ENCODE results near the gene PARD3.

The PARD3 gene

GRCh38 chr10:34643620-34644019 lies 171.5 kb downstream of the PARD3 start:
- no peak for DNase-seq

- no peak for DNase-seq
Observed at GRCh38 chr10:34641913-34642558, 173.1 kb downstream of the PARD3 start.

GRCh38 chr10:34641147-34641912 lies 173.8 kb downstream of the PARD3 start:
- no peak for DNase-seq

DNA sequence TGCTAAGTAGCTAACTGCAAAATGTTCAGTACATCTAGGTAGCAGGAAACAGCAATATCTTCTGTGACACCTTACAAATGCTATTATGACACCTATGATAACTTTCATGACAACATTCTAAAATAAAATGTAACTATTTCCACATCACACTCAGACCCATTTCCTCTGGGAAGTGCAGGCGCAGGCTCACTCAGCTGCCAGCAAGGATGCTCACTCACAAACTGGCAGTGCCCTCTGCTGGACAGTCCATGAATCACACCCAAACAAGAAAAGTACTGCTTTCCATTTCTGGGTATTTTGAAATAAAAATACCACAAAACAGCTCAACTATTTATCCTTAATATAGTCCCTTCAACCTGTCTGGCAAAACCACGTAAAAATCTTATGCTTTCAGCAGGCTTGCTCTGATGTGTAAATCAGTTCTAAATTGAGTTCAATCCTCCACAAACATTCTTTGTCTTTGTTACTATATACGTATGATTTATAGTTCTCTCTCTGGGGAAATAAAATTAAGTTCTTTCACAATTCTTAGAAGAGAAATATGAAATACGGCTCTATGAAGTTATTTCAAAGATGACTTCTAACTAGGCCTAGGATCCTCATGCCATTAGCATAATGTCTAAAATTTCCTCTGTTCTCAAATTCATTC lies 176.6 kb downstream of the PARD3 start:
- peak; percentile 39 for DNase-seq

- peak; percentile 31 for DNase-seq
Observed at GRCh38 chr10:34637418-34637911, 177.6 kb downstream of the PARD3 start.

DNA sequence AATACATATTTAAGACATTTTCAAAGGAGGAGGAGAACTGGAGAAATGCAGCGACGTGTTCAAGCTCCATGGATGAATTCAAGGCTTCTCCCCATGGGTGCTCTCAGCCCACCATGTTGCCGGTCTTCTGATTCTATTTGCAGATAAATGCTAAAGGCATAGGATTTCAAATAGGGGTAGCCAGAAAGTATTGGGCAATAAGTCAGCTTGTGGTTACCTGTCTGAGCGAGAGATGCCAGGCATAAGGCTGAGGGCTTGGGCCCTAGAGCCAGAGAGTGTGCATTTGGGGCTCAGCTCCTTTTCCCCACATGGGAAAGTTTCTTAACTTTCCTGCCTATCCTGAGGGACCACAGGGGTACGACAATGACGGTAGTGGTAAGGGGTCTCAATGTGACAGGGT lies 180.0 kb downstream of the PARD3 start:
- DNase-seq = no peak

GRCh38 chr10:34633374-34633773 lies 181.7 kb downstream of the PARD3 start:
- no peak for DNase-seq

GRCh38 chr10:34629084-34629483 lies 186.0 kb downstream of the PARD3 start:
- DNase-seq = no peak

- no peak for DNase-seq
Observed at GRCh38 chr10:34628174-34628796, 186.8 kb downstream of the PARD3 start.

GRCh38 chr10:34627741-34628140 lies 187.4 kb downstream of the PARD3 start:
- no peak for DNase-seq

DNA sequence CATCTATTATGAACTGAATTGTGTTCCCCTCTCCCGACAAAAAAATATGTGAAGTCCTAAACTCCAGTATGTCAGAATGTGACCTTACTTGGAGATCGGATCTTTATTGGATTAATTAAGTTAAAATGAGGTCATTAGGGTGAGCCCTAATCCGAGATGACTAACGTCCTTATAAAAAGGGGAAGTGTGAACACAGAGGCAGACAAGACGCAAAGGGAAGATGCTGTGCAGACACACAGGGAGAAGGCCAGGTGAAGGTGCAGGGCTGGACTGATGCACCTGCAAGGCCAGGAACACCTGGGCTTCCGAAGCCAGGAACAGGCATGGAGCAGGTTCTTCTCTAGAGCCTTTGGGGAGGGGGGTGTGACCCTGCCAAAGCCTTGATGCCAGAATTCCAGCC lies 187.8 kb downstream of the PARD3 start:
- no peak for DNase-seq

- DNase-seq = no peak
Observed at GRCh38 chr10:34626158-34626880, 188.8 kb downstream of the PARD3 start.

DNA sequence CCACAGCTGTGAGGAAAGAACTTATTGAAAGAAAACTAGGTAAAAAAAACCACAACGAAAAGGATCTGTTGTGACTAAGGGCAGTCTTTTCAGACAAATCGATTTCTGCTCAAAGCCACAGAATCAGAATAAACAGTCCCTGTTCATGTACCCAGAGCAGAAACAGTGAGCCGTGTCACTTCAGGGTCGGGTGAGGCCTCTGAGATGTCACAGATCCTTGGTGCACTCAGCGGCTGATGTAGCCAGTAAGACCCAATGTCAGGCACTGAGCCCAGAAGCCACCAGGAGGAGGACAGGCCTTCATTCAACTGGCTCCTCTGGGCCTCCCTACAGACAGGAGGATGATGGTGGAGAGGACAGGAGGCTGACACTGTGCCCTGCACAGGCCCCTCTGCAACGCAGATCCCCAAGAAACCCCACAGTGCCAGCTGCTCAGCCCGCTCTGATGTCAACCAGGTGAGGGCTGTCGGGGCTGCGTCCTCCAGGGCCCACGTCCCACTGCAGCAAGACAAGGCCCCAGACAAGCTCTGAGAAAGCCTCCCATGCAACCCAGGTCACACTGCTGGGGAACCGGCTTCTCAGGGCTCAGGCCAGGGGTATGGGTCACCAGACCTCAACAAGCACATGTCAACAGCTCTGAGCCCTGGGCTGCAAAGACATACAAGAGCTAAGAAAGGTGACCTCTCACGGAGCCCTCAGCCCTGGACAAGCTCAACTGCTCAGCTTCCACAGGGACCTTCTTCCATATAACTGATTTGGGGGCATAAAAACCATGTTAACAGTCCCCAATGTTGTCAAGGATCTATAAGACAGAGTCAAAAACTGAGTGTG lies 190.6 kb downstream of the PARD3 start:
- DNase-seq = no peak

DNA sequence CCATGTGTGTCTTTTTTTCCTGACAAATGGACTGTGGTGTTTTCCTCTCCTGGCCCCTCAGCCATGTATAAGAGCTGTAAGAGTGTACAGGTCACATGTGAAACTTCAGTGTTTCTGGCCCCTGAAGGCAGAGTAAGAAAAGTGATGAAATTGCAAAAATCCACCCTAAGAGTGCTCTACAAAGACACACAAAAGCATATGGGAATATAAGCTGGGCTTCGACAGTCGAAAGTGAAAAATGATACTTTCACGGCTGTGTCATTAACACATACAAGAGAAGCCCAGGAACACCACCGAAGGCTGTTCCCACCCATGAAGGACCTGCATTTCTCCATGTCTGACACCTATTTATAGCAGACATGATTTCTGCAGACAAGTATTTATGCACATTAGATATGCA lies 192.2 kb downstream of the PARD3 start:
- DNase-seq = no peak

DNA sequence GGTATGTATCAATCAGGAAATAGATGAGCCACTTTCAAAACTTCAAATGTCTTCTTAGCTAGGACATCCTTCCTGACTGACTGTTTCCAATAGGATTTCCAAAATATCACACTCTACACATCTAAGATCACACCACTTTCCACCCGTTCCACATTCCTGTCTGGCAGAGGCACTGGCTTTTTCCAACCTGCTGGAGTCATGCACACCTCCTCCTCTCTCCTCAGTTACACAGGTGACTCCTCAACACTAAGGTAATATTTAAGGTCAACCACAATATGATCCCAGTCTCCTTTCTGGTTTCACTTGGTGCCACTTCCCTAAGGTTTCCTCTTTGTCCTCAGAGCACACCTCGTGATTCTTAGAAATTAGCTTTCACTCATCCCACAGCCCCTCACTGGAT lies 196.5 kb downstream of the PARD3 start:
- no peak for DNase-seq

DNA sequence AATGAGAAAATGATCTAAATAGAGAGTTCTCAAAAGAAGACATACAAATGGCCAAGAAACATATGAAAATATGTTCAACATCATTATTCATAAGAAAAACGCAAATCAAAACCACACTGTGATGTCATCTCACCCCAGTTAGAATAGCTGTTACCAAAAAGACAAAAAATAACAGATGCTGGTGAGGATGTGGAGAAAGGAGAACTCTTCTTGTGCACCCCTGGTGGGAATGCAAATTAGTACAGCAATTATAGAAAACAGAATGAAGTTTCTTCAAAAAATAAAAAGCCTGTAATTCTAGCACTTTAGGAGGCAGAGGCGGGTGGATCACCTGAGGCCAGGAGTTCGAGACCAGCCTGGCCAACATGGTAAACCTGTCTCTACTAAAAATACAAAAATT lies 199.3 kb downstream of the PARD3 start:
- DNase-seq = no peak

DNA sequence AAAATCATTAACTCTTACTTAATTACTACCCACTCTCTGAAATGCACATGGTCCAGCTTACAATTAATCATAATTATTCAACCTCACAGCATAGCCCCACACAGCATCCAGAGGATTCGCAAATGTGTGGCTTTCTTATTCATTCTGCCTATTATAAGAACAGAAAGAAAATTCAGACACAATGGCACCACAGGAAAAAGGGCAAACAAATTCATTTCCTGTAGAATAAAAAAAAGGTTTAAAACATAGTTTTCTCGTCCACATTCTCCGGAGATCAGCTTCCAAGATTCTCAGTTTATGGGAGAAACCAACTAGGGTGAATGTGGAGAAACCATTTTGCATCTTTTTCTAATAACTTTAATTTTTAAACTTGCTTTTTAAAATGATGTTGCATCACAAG lies 201.6 kb downstream of the PARD3 start:
- no peak for DNase-seq

DNA sequence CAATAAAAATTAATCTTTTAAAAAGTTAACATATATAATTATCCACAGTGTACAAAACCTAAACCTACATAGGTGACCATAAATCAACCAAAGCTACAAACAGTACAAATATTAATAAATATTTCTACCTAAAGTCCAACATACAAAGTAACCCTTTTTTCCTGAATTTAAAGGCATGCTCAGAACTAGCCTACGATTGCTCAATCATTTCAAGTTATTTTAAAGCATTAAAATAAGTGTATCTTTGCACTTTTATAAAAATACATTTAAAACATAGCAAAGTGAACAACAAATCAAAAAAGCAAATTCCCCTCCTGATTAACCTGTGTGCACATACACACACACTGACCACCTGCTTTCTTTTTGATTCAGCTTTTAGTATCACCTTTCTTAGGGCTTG lies 202.2 kb downstream of the PARD3 start:
- no peak for DNase-seq

DNA sequence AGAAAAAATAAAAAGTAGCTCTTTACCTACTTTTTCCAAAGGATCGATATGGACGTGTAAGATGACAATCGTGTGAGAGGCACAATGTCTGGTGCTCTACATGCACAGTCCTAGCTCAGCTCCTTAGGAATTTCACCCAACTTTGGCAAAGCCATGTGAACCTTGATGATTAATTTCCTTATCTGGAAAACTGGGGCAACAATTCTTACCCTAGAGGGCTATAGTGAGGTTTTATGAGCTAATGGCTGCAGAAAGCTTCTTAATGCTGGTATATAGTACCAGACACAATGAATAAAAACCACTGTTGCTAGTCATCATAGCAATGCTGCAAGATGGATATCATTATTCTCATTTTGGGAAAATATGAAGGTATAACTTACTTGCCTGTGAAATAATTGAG lies 202.7 kb downstream of the PARD3 start:
- no peak for DNase-seq

DNA sequence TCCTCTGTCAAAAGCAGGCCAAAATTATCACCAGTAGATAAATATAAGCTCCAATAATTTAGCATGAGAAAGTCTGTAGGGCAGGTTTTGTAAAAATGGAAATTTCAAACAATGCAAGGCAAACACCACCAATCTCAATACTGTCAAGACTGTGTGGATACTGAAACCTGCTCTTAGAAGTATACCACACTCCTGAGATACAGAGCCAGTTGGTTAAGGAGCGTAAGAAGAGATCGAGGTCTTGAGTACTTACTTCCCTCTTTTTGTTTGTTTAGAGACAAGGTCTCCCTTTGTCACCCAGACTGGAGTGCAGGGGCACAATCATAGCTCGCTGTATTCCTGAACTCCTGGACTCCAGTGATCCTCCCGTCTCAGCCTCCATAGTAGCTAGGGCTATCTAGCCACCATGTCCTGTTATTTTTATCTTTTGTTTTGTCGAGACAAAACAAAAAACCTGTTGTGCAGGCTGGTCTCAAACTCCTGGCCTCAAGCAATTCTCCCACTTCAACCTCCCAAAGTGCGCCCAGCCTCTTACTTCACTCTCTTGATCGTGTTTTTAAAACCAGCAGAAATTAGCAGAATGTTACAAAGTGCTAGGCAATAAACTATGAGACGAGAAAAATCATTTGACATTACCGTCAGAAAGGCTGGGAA lies 205.7 kb downstream of the PARD3 start:
- no peak for DNase-seq

DNA sequence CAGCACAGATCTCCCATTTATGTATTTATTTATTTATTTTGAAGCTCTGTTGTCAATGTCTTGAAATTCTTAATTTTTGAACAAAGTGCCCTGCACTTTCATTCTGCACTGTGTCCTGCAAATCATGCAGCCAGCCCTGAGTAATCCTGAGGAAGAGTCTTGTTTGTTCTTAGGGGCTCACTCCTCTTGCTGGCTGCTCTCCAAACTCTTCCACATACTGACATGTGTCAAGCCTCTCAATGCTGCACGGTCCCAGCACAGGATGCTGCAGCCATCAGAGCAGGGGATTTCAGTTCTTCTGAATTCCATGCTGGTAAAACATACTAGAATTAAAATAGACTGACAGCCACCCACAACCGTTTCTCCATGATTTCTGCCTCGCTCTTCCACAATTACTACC lies 207.2 kb downstream of the PARD3 start:
- DNase-seq = no peak
